ENCODE data around the gene PPIA.

- TF ChIP-seq, protein P1, sequence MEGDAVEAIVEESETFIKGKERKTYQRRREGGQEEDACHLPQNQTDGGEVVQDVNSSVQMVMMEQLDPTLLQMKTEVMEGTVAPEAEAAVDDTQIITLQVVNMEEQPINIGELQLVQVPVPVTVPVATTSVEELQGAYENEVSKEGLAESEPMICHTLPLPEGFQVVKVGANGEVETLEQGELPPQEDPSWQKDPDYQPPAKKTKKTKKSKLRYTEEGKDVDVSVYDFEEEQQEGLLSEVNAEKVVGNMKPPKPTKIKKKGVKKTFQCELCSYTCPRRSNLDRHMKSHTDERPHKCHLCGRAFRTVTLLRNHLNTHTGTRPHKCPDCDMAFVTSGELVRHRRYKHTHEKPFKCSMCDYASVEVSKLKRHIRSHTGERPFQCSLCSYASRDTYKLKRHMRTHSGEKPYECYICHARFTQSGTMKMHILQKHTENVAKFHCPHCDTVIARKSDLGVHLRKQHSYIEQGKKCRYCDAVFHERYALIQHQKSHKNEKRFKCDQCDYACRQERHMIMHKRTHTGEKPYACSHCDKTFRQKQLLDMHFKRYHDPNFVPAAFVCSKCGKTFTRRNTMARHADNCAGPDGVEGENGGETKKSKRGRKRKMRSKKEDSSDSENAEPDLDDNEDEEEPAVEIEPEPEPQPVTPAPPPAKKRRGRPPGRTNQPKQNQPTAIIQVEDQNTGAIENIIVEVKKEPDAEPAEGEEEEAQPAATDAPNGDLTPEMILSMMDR (IDR thresholded peaks at IDR 0.05; ENCODE audit: borderline replicate concordance, extremely low read depth, low read length, poor library complexity, severe bottlenecking), result no peak
- TF ChIP-seq EZH2 (IDR thresholded peaks at IDR 0.05; ENCODE audit: borderline replicate concordance, low read depth, low read length, severe bottlenecking), result no peak
These were observed 9.4 kb upstream of the PPIA start for GRCh38 chr7:44787041-44787440.
